HepG2 (cell line): ENCODE results near the gene ATP5MK. TPM values are rescaled to one million over a fixed set of nuclear protein-coding genes. Genes with fewer than 3 reads are reported as not detected.

Experiments
- ARID4A ChIP-seq: sonication (generic); formaldehyde crosslinking; IDR thresholded peaks from 2 replicates; pipeline ENCODE4 v1.5.0; 2020; ENCODE audit warnings: mild to moderate bottlenecking, missing genetic modification reagents, borderline replicate concordance
- ESRRA ChIP-seq: sonication (generic); formaldehyde crosslinking; IDR thresholded peaks from 2 replicates; pipeline ENCODE4 v1.5.1; 2020; ENCODE audit warnings: mild to moderate bottlenecking, low read depth, missing genetic modification reagents
- FIP1L1 ChIP-seq: fragments of 200-400 bp; formaldehyde crosslinking; IDR thresholded peaks from 2 replicates; pipeline ENCODE4 v1.6.1; 2018; ENCODE audit warnings: low read depth, mild to moderate bottlenecking, low read length, moderate library complexity, borderline replicate concordance; ENCODE audit not compliant: insufficient read depth
- FOXK2 ChIP-seq: fragments of 450-650 bp; IDR thresholded peaks from 2 replicates; pipeline ENCODE4 v1.6.1; 2016
- HMGXB4 ChIP-seq, 2 experiments: sonication (generic) in 1 of 2; formaldehyde crosslinking in 1 of 2; IDR thresholded peaks; 2 replicates each; pipeline versions ENCODE4 v1.4.0 to v1.6.1; 2018 to 2020; ENCODE audit warnings: missing genetic modification reagents in 2 of 2, borderline replicate concordance in 1 of 2, low read depth in 1 of 2, mild to moderate bottlenecking in 1 of 2, missing biosample characterization in 1 of 2
- IRF1 ChIP-seq: sonication (generic); formaldehyde crosslinking; IDR thresholded peaks from 2 replicates; pipeline ENCODE4 v1.4.0; 2020; ENCODE audit warnings: low read depth, mild to moderate bottlenecking, missing genetic modification reagents
- IRF9 ChIP-seq: sonication (generic); formaldehyde crosslinking; IDR thresholded peaks from 2 replicates; pipeline ENCODE4 v1.8.0; 2022; ENCODE audit warnings: missing genetic modification reagents, mild to moderate bottlenecking, borderline replicate concordance
- MEIS1 ChIP-seq: sonication (generic); formaldehyde crosslinking; IDR thresholded peaks from 2 replicates; pipeline ENCODE4 v1.9.0; 2021; ENCODE audit warnings: mild to moderate bottlenecking, missing genetic modification reagents, moderate library complexity, borderline replicate concordance
- NFKB2 ChIP-seq: sonication (generic); formaldehyde crosslinking; IDR thresholded peaks from 2 replicates; pipeline ENCODE4 v1.4.0; 2020; ENCODE audit warnings: missing genetic modification reagents, borderline replicate concordance
- ZKSCAN8 ChIP-seq: IDR thresholded peaks from 2 replicates; pipeline ENCODE4 v1.6.1; 2016; ENCODE audit warnings: borderline replicate concordance, missing genetic modification reagents, missing compliant biosample characterization
- ZNF136 ChIP-seq: sonication (generic); formaldehyde crosslinking; IDR thresholded peaks from 2 replicates; pipeline ENCODE4 v1.8.1; 2022; ENCODE audit warnings: low read depth, mild to moderate bottlenecking, moderate library complexity, missing genetic modification reagents
- ZNF275 ChIP-seq: sonication (generic); formaldehyde crosslinking; IDR thresholded peaks from 2 replicates; pipeline ENCODE4 v1.8.0; 2022; ENCODE audit warnings: missing genetic modification reagents, mild to moderate bottlenecking, inconsistent platforms, borderline replicate concordance
- ZNF326 ChIP-seq: sonication (generic); formaldehyde crosslinking; IDR thresholded peaks from 2 replicates; pipeline ENCODE4 v1.4.0; 2020; ENCODE audit warnings: missing genetic modification reagents, borderline replicate concordance
- ZNF703 ChIP-seq: sonication (generic); formaldehyde crosslinking; IDR thresholded peaks from 2 replicates; pipeline ENCODE4 v1.5.1; 2020; ENCODE audit warnings: missing genetic modification reagents, mild to moderate bottlenecking, moderate library complexity, borderline replicate concordance
- ZSCAN25 ChIP-seq: sonication (generic); formaldehyde crosslinking; IDR thresholded peaks from 2 replicates; pipeline ENCODE4 v1.8.0; 2022; ENCODE audit warnings: mild to moderate bottlenecking, missing genetic modification reagents
- polyA plus RNA-seq, 8 experiments: library from polyadenylated mRNA; depleted of rRNA in 3 of 8; stranded (reverse) in 7 of 8; unstranded in 1 of 8; fragments of >200 nt; fragmentation: Illumina TruSeq in 4 of 8; extraction: Trizol in 4 of 8; gene quantifications; 2 replicates each; pipeline versions ENCODE4 v1.2.1 to v1.2.3, GENCODE V29; 2011 to 2016; ENCODE audit warnings: low read depth in 4 of 8, missing spikeins in 1 of 8, mixed read lengths in 1 of 8; ENCODE audit not compliant: insufficient read depth in 1 of 8
- total RNA-seq, 5 experiments: library from RNA; depleted of rRNA; stranded (reverse); fragments of >200 nt; fragmentation: Illumina TruSeq; extraction: Trizol; gene quantifications; 2 replicates each; pipeline ENCODE4 v1.2.3, GENCODE V29; 2016; ENCODE audit warnings: low read depth in 1 of 5

ATP5MK gene
- total and polyA plus RNA-seq, 2 of the 13 experiments (the other 11 are each of a cell fraction or from before 2014, with no cell fraction given), result 312 to 517 TPM

- TF ChIP-seq ARID4A (CRISPR knock-in tag), result peak; percentile 82; the same call in 1 of the 2 replicates
- TF ChIP-seq ZNF136 (CRISPR knock-in tag), result no peak
- TF ChIP-seq FOXK2, result no peak
- no peak for TF ChIP-seq ZKSCAN8 (CRISPR knock-in tag)
- TF ChIP-seq ZSCAN25 (CRISPR knock-in tag), result peak; percentile 96
- TF ChIP-seq ZNF703 (CRISPR knock-in tag), result no peak
- TF ChIP-seq ESRRA (CRISPR knock-in tag), result 0 out of 2 replicates have a peak, but pooled peaks have one; percentile 40
- TF ChIP-seq NFKB2, result peak; percentile 31; the same call in 1 of the 2 replicates
- no peak for TF ChIP-seq ZNF326 (CRISPR knock-in tag)
- no peak; the same call in 1 of the 2 replicates for TF ChIP-seq ZNF275
- no peak for TF ChIP-seq IRF1 (CRISPR knock-in tag)
- no peak for TF ChIP-seq FIP1L1
- peak; percentile 70; the same call in 1 of the 2 replicates for TF ChIP-seq IRF9 (CRISPR knock-in tag)
- TF ChIP-seq HMGXB4 (CRISPR knock-in tag; IDR thresholded peaks at IDR 0.05; ENCODE audit: borderline replicate concordance in 1 of 2, low read depth in 1 of 2), result peak; percentile 30 to 86; a peak in 3 of 4 replicates
- no peak for TF ChIP-seq MEIS1 (CRISPR knock-in tag)
Measured at GRCh38 chr10:103350517-103351260, 45.6 kb downstream of the ATP5MK start, which contains the start of gene PCGF6 (continued).
